GM10266 (cell line): ENCODE measurements around the gene HECA.
"Not testable (repeated sequence)": the region's sequence is repeated elsewhere in the genome, so short reads cannot be mapped to it uniquely, and the experiment has no call there.

Source experiments
- DNase-seq: peaks from one replicate; pipeline ENCODE4 v3.0.0; 2012; ENCODE audit errors: extremely low spot score
- TF ChIP-seq, protein P1 (sequence below): IDR thresholded peaks from 2 replicates; pipeline ENCODE4 v1.5.1; 2012; ENCODE audit warnings: mild to moderate bottlenecking, low read depth; ENCODE audit not compliant: control insufficient read depth, insufficient read depth; ENCODE audit errors: missing control alignments

The HECA gene

DNA sequence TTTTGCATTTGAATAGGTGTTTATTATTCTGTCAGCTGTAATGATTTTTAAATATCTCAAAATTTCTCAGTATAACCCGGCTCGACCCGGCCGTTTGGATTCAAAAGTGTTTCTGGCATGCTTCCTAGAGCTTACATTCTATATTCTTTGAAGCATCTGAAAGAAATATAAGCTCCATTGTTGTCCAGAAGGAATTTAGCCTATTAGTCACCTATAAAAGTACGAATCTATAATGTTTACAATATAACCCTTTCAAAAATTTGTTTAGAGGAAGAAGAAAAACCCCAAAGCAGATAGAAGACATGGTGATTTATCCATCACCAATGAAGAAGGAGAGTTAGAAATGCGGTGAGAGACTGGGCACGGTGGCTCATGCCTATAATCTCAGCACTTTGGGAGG is 22.3 kb upstream of the HECA start:
- TF ChIP-seq, protein P1, sequence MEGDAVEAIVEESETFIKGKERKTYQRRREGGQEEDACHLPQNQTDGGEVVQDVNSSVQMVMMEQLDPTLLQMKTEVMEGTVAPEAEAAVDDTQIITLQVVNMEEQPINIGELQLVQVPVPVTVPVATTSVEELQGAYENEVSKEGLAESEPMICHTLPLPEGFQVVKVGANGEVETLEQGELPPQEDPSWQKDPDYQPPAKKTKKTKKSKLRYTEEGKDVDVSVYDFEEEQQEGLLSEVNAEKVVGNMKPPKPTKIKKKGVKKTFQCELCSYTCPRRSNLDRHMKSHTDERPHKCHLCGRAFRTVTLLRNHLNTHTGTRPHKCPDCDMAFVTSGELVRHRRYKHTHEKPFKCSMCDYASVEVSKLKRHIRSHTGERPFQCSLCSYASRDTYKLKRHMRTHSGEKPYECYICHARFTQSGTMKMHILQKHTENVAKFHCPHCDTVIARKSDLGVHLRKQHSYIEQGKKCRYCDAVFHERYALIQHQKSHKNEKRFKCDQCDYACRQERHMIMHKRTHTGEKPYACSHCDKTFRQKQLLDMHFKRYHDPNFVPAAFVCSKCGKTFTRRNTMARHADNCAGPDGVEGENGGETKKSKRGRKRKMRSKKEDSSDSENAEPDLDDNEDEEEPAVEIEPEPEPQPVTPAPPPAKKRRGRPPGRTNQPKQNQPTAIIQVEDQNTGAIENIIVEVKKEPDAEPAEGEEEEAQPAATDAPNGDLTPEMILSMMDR: no peak
- DNase-seq: no peak

DNA sequence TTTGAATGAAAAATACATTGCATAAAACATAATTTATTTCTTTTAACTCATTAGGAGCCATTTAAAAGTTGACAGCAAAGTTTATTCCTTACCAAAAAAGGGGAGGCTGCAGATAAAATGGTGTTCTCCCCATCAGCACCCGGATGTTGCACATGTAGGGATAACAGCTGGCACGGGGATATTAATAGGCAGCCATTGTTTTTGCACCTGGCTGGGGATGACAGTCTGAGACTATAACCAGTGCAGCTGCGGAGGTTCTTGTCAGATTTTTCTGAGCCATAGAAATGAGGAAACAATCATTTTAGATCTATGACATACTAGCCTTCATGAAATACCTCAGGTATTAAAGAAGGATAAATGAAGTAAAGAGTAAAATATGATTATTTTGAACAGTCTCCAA is 20.1 kb upstream of the HECA start:
- no peak for DNase-seq

DNA sequence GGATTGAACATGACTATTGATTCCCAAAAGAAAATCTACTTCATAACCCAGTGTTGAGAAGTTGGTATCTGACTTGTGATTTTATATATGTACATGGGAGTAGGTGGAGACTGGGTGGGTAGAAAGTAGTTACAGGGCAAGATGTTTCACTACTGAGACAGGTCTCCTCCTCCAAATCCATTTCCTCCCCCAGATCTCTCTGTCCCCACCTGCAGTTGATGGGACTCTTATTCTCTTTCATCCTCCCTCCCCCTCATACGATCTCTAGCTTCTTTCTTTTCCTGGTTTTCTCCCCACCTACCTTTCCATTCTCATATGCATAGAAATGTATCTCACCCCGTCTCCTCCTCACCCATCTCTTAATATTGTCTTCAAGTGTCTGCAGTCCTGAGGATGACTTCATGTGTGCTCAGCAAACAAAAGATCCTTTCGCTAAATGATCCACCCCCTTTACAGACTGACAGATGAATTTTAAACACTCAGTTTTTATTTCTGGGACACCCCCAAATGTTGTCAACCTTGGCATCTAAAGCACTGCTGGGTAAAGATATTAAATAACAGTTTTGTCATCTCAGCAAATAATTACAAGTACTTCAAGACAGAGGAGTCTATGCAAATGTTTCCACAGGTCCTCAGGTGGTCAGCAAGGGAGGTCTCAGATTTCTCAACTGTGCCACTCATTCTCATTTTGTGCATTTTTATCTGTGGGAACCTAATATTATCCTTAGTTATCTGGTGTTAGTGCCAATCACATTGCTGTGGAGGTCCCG is 18.7 kb upstream of the HECA start:
- TF ChIP-seq, protein P1: no peak
- no peak for DNase-seq

More for the DNA sequence above, 20.1 kb upstream of the HECA start:
- TF ChIP-seq, protein P1: no peak

DNA sequence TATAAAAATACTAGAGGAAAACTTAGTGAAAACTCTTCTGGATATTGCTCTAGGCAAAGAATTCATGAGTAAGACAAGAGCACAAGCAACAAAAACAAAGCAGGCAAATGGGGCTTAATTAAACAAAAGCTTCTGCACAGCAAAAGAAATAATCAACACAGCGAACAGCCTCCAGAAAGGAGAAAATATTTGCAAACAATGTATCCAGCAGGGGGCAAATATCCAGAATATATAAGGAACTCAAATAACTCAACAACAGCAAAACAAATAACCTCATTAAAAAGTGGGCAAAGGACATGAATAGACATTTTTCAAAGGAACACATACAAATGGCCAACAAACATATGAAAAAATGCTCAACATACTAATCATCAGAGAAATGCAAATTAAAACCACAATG is 17.1 kb upstream of the HECA start:
- TF ChIP-seq, protein P1: no peak
- DNase-seq: no peak

DNA sequence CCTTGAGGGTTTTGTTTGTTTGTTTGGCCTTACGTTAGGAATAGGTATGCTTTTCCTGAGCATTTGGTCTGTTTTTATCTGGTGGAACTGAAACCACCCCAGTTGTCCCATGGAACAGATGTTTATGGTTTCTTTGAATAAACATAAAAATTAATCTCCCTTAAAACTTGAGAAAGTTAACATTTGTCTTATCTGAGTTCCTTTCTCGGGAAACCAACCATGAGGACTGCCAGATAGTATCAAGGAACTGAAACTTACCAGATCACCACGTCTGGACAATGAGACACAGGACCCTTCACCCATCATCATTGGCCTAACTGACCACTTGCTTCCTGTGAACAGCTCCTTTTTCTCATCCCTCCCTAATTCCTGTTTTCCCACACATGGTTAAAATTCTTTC is 15.3 kb upstream of the HECA start:
- no peak for DNase-seq
- TF ChIP-seq, protein P1: no peak

GRCh38 chr6:139122823-139123222 is 12.1 kb upstream of the HECA start:
- DNase-seq: not testable (repeated sequence)

- peak; percentile 63 for DNase-seq
- TF ChIP-seq, protein P1: peak; percentile 64
Observed at GRCh38 chr6:139124887-139125672, 9.8 kb upstream of the HECA start.
